Measurements from ENCODE around the gene GTF2F2. TPM values are rescaled to one million over a fixed set of nuclear protein-coding genes. Genes with fewer than 3 reads are reported as not detected.

The GTF2F2 gene
- total RNA-seq, 1 experiment from 2014 or later: 21.7 TPM

DNA sequence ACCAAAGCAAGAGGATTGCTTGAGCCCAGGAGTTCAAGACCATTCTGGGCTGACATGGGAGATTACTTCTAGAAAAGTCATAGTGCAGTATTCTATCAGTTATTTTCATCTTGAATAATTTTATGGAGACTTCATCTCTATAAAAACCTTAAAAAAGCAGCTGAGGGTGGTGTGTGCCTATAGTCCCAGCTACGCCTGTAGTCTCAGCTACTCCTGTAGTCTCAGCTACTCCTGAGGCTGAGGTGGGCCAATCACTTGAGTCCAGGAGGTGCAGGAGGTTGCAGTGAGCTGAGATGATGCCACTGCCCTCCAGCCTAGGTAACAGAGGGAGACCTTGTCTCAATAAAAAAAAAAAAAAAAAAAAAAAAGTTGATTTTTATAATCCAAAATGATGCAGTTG is 102.6 kb downstream of the GTF2F2 start:
- no peaks in the 10 kb centered on the region for H3K9me3 ChIP-seq (ENCODE audit: control insufficient read depth, insufficient read depth, low read depth, low read length)
- POLR2A ChIA-PET: no interaction called here
- DNase-seq (ENCODE audit: low read depth, low spot score) (no peak), ATAC-seq (no peak)
- intact Hi-C loops (cut with micrococcal nuclease; ENCODE audit: unreplicated experiment) (no loop called here), in situ Hi-C loops (cut with HindIII; ENCODE audit: low pct_unique_long_range_greater_than_20kb, low sequenced_read_pairs) (no loop called here)
- no peaks in the 10 kb centered on the region for H3K36me3 ChIP-seq (ENCODE audit: control insufficient read depth, insufficient read depth, low read length)
- H3K4me3 ChIP-seq (ENCODE audit: low read depth in 2 of 2, low read length in 2 of 2): no peak overlapping the region
- no peaks in the 10 kb centered on the region for H3K27me3 ChIP-seq (ENCODE audit: control insufficient read depth, insufficient read depth, low read length)
- CTCF ChIA-PET: no interaction called here
- TF ChIP-seq POLR2AphosphoS5 (IDR thresholded peaks at IDR 0.05; ENCODE audit: low read depth, low read length): no peak
- no peak for TF ChIP-seq SIN3A (IDR thresholded peaks at IDR 0.05; ENCODE audit: borderline replicate concordance, insufficient read depth, low read depth, low read length)
- TF ChIP-seq, protein P1, sequence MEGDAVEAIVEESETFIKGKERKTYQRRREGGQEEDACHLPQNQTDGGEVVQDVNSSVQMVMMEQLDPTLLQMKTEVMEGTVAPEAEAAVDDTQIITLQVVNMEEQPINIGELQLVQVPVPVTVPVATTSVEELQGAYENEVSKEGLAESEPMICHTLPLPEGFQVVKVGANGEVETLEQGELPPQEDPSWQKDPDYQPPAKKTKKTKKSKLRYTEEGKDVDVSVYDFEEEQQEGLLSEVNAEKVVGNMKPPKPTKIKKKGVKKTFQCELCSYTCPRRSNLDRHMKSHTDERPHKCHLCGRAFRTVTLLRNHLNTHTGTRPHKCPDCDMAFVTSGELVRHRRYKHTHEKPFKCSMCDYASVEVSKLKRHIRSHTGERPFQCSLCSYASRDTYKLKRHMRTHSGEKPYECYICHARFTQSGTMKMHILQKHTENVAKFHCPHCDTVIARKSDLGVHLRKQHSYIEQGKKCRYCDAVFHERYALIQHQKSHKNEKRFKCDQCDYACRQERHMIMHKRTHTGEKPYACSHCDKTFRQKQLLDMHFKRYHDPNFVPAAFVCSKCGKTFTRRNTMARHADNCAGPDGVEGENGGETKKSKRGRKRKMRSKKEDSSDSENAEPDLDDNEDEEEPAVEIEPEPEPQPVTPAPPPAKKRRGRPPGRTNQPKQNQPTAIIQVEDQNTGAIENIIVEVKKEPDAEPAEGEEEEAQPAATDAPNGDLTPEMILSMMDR (IDR thresholded peaks at IDR 0.05): no peak
- peaks cover 21% of the 10 kb centered on the region; the same call in 1 of the 2 replicates for H3K4me1 ChIP-seq (ENCODE audit: control insufficient read depth, insufficient read depth, low read length)
- no peak overlapping the region for H3K27ac ChIP-seq (ENCODE audit: low read length)
- BruUV-seq (replicated peaks): no TSS peak

DNA sequence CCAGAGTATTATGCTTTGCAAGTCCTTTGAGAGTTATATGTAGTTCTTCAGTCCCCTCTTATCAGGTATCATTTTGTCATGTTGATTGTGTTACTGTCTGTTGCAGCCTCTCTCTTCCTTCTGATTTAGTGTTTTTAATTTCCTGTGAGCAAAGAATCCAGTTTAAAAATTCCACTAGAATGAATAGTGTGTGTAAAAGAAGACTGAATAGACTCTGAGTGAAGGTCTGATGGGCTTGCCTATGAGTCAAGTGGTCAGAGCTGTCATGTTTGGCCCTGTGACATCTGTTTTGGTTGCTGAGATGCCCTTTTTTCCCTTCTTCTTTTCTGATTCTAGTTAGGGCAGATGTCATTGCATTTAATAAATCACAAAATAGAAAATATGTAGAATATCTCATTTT is 103.9 kb downstream of the GTF2F2 start:
- ChIA-PET CTCF (no interaction called here), POLR2A (no interaction called here)
- DNase-seq (ENCODE audit: low read depth, low spot score) (no peak), ATAC-seq (no peak)
- H3K4me1 ChIP-seq (ENCODE audit: control insufficient read depth, insufficient read depth, low read length): peaks cover 11% of the 10 kb centered on the region; the same call in 1 of the 2 replicates
- H3K36me3 ChIP-seq (ENCODE audit: control insufficient read depth, insufficient read depth, low read length): no peaks in the 10 kb centered on the region
- TF ChIP-seq TCF7L2 (IDR thresholded peaks at IDR 0.05; ENCODE audit: low read depth, low read length) (no peak), POLR2AphosphoS5 (IDR thresholded peaks at IDR 0.05; ENCODE audit: low read depth, low read length) (no peak), SIN3A (IDR thresholded peaks at IDR 0.05; ENCODE audit: borderline replicate concordance, insufficient read depth, low read depth, low read length) (no peak)
- TF ChIP-seq, protein P2, sequence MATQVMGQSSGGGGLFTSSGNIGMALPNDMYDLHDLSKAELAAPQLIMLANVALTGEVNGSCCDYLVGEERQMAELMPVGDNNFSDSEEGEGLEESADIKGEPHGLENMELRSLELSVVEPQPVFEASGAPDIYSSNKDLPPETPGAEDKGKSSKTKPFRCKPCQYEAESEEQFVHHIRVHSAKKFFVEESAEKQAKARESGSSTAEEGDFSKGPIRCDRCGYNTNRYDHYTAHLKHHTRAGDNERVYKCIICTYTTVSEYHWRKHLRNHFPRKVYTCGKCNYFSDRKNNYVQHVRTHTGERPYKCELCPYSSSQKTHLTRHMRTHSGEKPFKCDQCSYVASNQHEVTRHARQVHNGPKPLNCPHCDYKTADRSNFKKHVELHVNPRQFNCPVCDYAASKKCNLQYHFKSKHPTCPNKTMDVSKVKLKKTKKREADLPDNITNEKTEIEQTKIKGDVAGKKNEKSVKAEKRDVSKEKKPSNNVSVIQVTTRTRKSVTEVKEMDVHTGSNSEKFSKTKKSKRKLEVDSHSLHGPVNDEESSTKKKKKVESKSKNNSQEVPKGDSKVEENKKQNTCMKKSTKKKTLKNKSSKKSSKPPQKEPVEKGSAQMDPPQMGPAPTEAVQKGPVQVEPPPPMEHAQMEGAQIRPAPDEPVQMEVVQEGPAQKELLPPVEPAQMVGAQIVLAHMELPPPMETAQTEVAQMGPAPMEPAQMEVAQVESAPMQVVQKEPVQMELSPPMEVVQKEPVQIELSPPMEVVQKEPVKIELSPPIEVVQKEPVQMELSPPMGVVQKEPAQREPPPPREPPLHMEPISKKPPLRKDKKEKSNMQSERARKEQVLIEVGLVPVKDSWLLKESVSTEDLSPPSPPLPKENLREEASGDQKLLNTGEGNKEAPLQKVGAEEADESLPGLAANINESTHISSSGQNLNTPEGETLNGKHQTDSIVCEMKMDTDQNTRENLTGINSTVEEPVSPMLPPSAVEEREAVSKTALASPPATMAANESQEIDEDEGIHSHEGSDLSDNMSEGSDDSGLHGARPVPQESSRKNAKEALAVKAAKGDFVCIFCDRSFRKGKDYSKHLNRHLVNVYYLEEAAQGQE (IDR thresholded peaks at IDR 0.05; ENCODE audit: insufficient read depth in 1 of 2, low read depth in 2 of 2, low read length in 1 of 2): no peak
- TF ChIP-seq, protein P1 (IDR thresholded peaks at IDR 0.05): no peak
- in situ Hi-C loops (cut with HindIII; ENCODE audit: low pct_unique_long_range_greater_than_20kb, low sequenced_read_pairs): no loop called here
- no peaks in the 10 kb centered on the region for H3K9me3 ChIP-seq (ENCODE audit: control insufficient read depth, insufficient read depth, low read depth, low read length)
- no peaks in the 10 kb centered on the region for H3K27me3 ChIP-seq (ENCODE audit: control insufficient read depth, insufficient read depth, low read length)
- H3K27ac ChIP-seq (ENCODE audit: low read length): no peak overlapping the region
- BruUV-seq (replicated peaks): no TSS peak
- intact Hi-C loops (cut with micrococcal nuclease; ENCODE audit: unreplicated experiment): no loop called here
- no peak overlapping the region for H3K4me3 ChIP-seq (ENCODE audit: low read depth in 2 of 2, low read length in 2 of 2)

Data from Panc1 (cell line).